NB4 (cell line): ENCODE data around the gene POPDC2.

ENCODE experiments used
- CTCF ChIP-seq: IDR thresholded peaks from one replicate; pipeline ENCODE4 v1.5.1; 2012; ENCODE audit warnings: low read depth, low read length
- POLR2A ChIP-seq: IDR thresholded peaks from 2 replicates; pipeline ENCODE4 v1.6.1; 2011; ENCODE audit warnings: mild to moderate bottlenecking; ENCODE audit not compliant: insufficient read length; ENCODE audit errors: extremely low read depth

GRCh38 chr3:119642746-119643473 lies 17.5 kb downstream of the POPDC2 start:
- no peak for TF ChIP-seq CTCF
- TF ChIP-seq POLR2A: no peak
